ENCODE results near the gene MRPL9.

DNA sequence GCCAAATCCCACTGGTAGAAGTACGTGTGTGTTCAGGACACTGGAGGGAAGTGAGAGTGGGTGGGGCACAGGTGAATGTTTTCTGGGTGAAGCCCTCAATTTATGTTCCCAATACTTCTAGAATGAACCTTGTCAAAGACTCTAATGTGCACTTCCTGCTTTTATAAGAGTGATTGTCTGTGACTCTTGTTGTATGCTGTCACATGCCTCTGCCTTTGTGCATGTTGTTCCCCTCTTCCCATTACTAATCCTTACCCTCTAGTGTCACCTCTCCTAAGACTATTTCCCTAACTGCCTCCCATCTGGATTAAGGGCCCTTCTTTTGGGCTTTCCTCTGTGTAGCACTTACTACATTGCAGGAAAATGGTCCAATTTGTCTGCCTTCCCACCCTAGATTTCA lies 44.5 kb upstream of the MRPL9 start:
- TF ChIP-seq, protein P1, sequence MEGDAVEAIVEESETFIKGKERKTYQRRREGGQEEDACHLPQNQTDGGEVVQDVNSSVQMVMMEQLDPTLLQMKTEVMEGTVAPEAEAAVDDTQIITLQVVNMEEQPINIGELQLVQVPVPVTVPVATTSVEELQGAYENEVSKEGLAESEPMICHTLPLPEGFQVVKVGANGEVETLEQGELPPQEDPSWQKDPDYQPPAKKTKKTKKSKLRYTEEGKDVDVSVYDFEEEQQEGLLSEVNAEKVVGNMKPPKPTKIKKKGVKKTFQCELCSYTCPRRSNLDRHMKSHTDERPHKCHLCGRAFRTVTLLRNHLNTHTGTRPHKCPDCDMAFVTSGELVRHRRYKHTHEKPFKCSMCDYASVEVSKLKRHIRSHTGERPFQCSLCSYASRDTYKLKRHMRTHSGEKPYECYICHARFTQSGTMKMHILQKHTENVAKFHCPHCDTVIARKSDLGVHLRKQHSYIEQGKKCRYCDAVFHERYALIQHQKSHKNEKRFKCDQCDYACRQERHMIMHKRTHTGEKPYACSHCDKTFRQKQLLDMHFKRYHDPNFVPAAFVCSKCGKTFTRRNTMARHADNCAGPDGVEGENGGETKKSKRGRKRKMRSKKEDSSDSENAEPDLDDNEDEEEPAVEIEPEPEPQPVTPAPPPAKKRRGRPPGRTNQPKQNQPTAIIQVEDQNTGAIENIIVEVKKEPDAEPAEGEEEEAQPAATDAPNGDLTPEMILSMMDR (IDR thresholded peaks at IDR 0.05) = no peak
- TF ChIP-seq POLR2AphosphoS5 (IDR thresholded peaks at IDR 0.05; ENCODE audit: insufficient read depth in 1 of 2, low read depth in 1 of 2) = no peak

Data from vagina (tissue), 2 donors.